ENCODE results near the gene DTNB. TPM values are rescaled to one million over a fixed set of nuclear protein-coding genes. Genes with fewer than 3 reads are reported as not detected.

DTNB gene
- total RNA-seq, 1 experiment from 2014 or later, result 26.3 TPM

GRCh38 chr2:25684577-25685473, 11.4 kb upstream of the DTNB start:
- no peak for DNase-seq (ENCODE audit: unreplicated experiment)
- ChIA-PET CTCF (interaction anchor here (2.0 to 6.3 kb wide), 2 partner anchors 15 to 78 kb away, joined by 4 to 40 read pairs; no protein-coding TSS in a partner anchor), POLR2A (no interaction called here)
- Mint-ChIP-seq H3K27me3 (ENCODE audit: insufficient read depth, unreplicated experiment) (no peaks in the 10 kb centered on the region), H3K36me3 (ENCODE audit: insufficient read depth, unreplicated experiment) (no peaks in the 10 kb centered on the region), H3K27ac (ENCODE audit: low read depth, unreplicated experiment) (no peak overlapping the region), H3K9me3 (ENCODE audit: unreplicated experiment) (no peaks in the 10 kb centered on the region), H3K4me1 (ENCODE audit: insufficient read depth, unreplicated experiment) (peaks cover 4% of the 10 kb centered on the region), H3K4me3 (ENCODE audit: unreplicated experiment) (no peak overlapping the region)
- BruUV-seq (replicated peaks), result no TSS peak
- no peak for TF ChIP-seq CTCF (IDR thresholded peaks at IDR 0.05; ENCODE audit: unreplicated experiment)
- intact Hi-C loops (cut with micrococcal nuclease), result no loop called here

GRCh38 chr2:25682082-25682481, 8.7 kb upstream of the DTNB start:
- no peak overlapping the region for H3K4me3 Mint-ChIP-seq (ENCODE audit: unreplicated experiment)
- no peak for TF ChIP-seq CTCF (IDR thresholded peaks at IDR 0.05; ENCODE audit: unreplicated experiment)
- intact Hi-C loops (cut with micrococcal nuclease), result no loop called here
- no peaks in the 10 kb centered on the region for H3K27me3 Mint-ChIP-seq (ENCODE audit: insufficient read depth, unreplicated experiment)
- peaks cover 4% of the 10 kb centered on the region for H3K4me1 Mint-ChIP-seq (ENCODE audit: insufficient read depth, unreplicated experiment)
- DNase-seq (ENCODE audit: unreplicated experiment), result no peak
- H3K27ac Mint-ChIP-seq (ENCODE audit: low read depth, unreplicated experiment), result no peak overlapping the region
- no TSS peak for BruUV-seq (replicated peaks)
- H3K9me3 Mint-ChIP-seq (ENCODE audit: unreplicated experiment), result no peaks in the 10 kb centered on the region
- CTCF ChIA-PET, result no interaction called here
- POLR2A ChIA-PET, result no interaction called here
- H3K36me3 Mint-ChIP-seq (ENCODE audit: insufficient read depth, unreplicated experiment), result no peaks in the 10 kb centered on the region

GRCh38 chr2:25677877-25678276, 4.5 kb upstream of the DTNB start:
- Mint-ChIP-seq H3K4me3 (ENCODE audit: unreplicated experiment) (no peak overlapping the region), H3K36me3 (ENCODE audit: insufficient read depth, unreplicated experiment) (no peaks in the 10 kb centered on the region), H3K4me1 (ENCODE audit: insufficient read depth, unreplicated experiment) (no peaks in the 10 kb centered on the region), H3K27me3 (ENCODE audit: insufficient read depth, unreplicated experiment) (no peaks in the 10 kb centered on the region), H3K9me3 (ENCODE audit: unreplicated experiment) (no peaks in the 10 kb centered on the region), H3K27ac (ENCODE audit: low read depth, unreplicated experiment) (no peak overlapping the region)
- ChIA-PET POLR2A (no interaction called here), CTCF (no interaction called here)
- BruUV-seq (replicated peaks), result no TSS peak
- no peak for DNase-seq (ENCODE audit: unreplicated experiment)
- intact Hi-C loops (cut with micrococcal nuclease), result no loop called here
- no peak for TF ChIP-seq CTCF (IDR thresholded peaks at IDR 0.05; ENCODE audit: unreplicated experiment)

- intact Hi-C loops (cut with micrococcal nuclease), result no loop called here
- H3K27me3 Mint-ChIP-seq (ENCODE audit: insufficient read depth, unreplicated experiment), result no peaks in the 10 kb centered on the region
- no peak for TF ChIP-seq CTCF (IDR thresholded peaks at IDR 0.05; ENCODE audit: unreplicated experiment)
- peaks cover 8% of the 10 kb centered on the region for H3K4me1 Mint-ChIP-seq (ENCODE audit: insufficient read depth, unreplicated experiment)
- no peaks in the 10 kb centered on the region for H3K36me3 Mint-ChIP-seq (ENCODE audit: insufficient read depth, unreplicated experiment)
- H3K4me3 Mint-ChIP-seq (ENCODE audit: unreplicated experiment), result peak overlapping the region; percentile 72
- DNase-seq (ENCODE audit: unreplicated experiment), result no peak
- BruUV-seq (replicated peaks), result no TSS peak
- no peaks in the 10 kb centered on the region for H3K9me3 Mint-ChIP-seq (ENCODE audit: unreplicated experiment)
- POLR2A ChIA-PET, result interaction anchor here (0.6 to 3.5 kb wide), 8 partner anchors 10 to 1061 kb away, joined by 3 to 40 read pairs (median 6); partner anchors contain the start of gene ASXL2
- H3K27ac Mint-ChIP-seq (ENCODE audit: low read depth, unreplicated experiment), result no peak overlapping the region
- CTCF ChIA-PET, result interaction anchor here (0.5 to 1.9 kb wide), 9 partner anchors 8 to 173 kb away, joined by 3 to 6 read pairs (median 3); no protein-coding TSS in a partner anchor
Observed at GRCh38 chr2:25674077-25674362, 643 bp upstream of the DTNB start.
